Subcutaneous abdominal adipose tissue (tissue), 5 donors: Measurements from ENCODE around the gene TCF12.

ENCODE experiments used
- H3K27ac ChIP-seq: one replicate; pipeline ENCODE4 v1.7.0; 2013; ENCODE audit warnings: low read depth, mild to moderate bottlenecking, inconsistent platforms, low read length, moderate library complexity
- H3K27me3 ChIP-seq, 5 donors: one replicate each; pipeline ENCODE4 v1.7.0; 2013; ENCODE audit warnings: low read length in 5 of 5, inconsistent platforms in 1 of 5; ENCODE audit not compliant: control insufficient read depth in 5 of 5, insufficient read depth in 4 of 5
- H3K36me3 ChIP-seq, 5 donors: one replicate each; pipeline ENCODE4 v1.7.0; 2013; ENCODE audit warnings: low read length in 5 of 5; ENCODE audit not compliant: control insufficient read depth in 5 of 5, insufficient read depth in 5 of 5
- H3K4me1 ChIP-seq, 5 donors: one replicate each; pipeline ENCODE4 v1.7.0; 2013; ENCODE audit warnings: low read length in 5 of 5, mild to moderate bottlenecking in 3 of 5, moderate library complexity in 1 of 5; ENCODE audit not compliant: control insufficient read depth in 5 of 5, insufficient read depth in 5 of 5
- H3K4me3 ChIP-seq, 5 donors: one replicate each; pipeline ENCODE4 v1.7.0; 2013; ENCODE audit warnings: low read length in 5 of 5, low read depth in 1 of 5
- H3K9ac ChIP-seq, 5 donors: one replicate each; pipeline ENCODE4 v1.7.0; 2013; ENCODE audit warnings: low read length in 5 of 5, mild to moderate bottlenecking in 4 of 5, moderate library complexity in 3 of 5
- H3K9me3 ChIP-seq, 5 donors: one replicate each; pipeline ENCODE4 v1.7.0; 2013; ENCODE audit warnings: low read length in 5 of 5; ENCODE audit not compliant: control insufficient read depth in 5 of 5
- donor health status: healthy.
- donor health status: healthy.
- donor health status: healthy.
- donor health status: healthy.
- donor health status: healthy.

The TCF12 gene

DNA sequence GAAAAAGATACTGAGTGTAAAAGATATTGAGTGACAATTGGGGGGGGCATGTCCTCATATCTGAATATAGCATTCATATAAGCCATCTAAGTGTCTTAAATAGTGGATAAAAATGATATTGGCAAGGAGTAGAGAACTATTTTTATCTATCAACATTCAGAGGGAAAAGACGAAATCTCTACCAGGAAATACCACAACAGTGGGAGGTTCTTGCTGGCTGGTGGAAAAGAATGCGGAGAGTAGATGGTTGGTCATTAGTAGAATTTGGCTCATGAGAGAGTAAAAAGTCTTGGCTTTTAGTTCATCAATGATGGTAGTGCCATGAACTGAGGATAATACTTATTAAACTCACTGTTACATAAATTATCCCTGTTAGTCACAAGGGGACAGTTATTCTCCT, 4.8 kb upstream of the TCF12 start:
- H3K9me3 ChIP-seq: no peaks in the 10 kb centered on the region
- H3K36me3 ChIP-seq: no peaks in the 10 kb centered on the region
- peaks cover 5 to 22% (median 18%) of the 10 kb centered on the region in 5 donors for H3K4me1 ChIP-seq
- no peak overlapping the region for H3K4me3 ChIP-seq
- no peak overlapping the region for H3K27ac ChIP-seq
- H3K9ac ChIP-seq: no peak overlapping the region
- no peaks in the 10 kb centered on the region for H3K27me3 ChIP-seq

DNA sequence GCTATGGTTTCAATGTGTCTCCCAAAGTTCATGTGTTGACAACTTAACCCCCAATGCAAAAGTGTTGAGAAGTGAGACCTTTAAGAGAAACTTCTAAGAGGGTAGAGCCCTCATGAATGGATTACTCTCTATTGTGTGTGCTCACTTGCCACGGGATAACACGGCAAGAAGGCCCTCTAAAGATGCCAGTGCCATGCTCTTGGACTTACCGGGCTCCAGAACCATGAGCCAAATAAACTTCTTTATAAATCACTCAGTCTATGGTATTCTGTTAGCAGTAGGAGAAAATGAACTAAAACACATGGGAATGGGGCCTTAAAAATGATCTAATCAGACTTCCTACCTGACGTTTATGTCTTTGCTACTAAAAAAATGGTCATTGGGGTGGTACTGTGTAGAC, 2.6 kb upstream of the TCF12 start:
- H3K9me3 ChIP-seq: no peaks in the 10 kb centered on the region

DNA sequence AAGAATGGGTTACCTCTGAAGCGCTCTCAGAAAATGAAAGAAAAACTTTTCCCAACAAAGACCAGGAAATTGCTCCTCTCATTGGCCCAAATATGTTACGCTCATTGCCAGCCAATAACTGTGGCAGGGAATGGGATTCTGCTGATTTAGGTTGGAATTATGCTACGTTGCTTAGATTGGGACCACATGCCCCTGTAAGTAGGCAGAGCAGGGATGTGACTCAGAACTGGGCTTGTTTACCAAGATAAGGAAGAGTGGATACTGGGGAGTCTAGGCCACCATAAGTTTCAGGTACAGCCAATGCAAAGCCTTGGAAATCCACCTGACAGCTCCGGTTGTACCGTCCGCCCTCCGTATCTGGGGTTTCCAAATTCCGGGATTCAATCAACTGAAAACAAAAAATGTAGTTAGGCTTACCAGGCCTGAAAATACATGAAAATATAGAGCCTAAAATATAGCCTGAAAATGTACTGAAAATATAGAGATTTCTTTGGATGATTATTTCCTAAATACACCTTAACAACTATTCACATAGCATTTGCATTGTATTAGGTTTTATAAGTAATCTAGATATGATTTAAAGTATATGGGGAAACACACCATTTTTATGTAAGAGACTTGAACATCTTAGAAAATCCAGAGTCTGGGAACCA, 1.5 kb upstream of the TCF12 start:
- H3K9ac ChIP-seq: peak overlapping the region; percentile 35 to 98 (median 96)
- H3K4me3 ChIP-seq: peak overlapping the region; percentile 86 to 92 (median 89)
- H3K4me1 ChIP-seq: peaks cover 5 to 34% (median 32%) of the 10 kb centered on the region in 5 donors
- no peaks in the 10 kb centered on the region for H3K9me3 ChIP-seq
- no peaks in the 10 kb centered on the region for H3K36me3 ChIP-seq
- H3K27me3 ChIP-seq: no peaks in the 10 kb centered on the region
- H3K27ac ChIP-seq: peak overlapping the region; percentile 93

More for the DNA sequence above, 2.6 kb upstream of the TCF12 start:
- H3K27ac ChIP-seq: no peak overlapping the region
- H3K4me1 ChIP-seq: peaks cover 5 to 33% (median 32%) of the 10 kb centered on the region in 5 donors
- no peak overlapping the region for H3K4me3 ChIP-seq
- H3K9ac ChIP-seq: no peak overlapping the region
- H3K27me3 ChIP-seq: no peaks in the 10 kb centered on the region
- no peaks in the 10 kb centered on the region for H3K36me3 ChIP-seq

DNA sequence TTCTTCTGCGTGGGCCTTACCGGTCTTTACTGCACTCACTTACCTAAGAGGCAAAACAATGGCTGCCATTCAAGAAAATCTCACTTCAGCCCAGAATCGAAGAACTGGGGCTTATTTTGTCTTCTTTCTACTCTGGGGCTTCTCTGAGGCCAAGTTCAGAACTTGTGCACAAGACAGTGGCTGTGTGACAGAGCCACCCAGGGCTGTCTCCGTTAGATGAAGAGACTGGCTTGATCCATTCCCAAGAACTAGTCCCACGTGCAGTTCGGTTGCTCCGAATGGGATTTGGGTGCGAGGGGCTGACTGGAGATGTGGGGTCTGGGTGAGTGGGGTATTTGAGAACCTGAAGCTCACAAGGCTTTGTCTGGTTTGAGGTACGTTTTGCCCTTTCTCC, 795 bp upstream of the TCF12 start:
- Histone ChIP-seq H3K27ac (peak overlapping the region; percentile 93), H3K36me3 (no peaks in the 10 kb centered on the region), H3K9me3 (no peaks in the 10 kb centered on the region), H3K27me3 (no peaks in the 10 kb centered on the region), H3K4me1 (peaks cover 5 to 34% (median 32%) of the 10 kb centered on the region in 5 donors), H3K4me3 (peak overlapping the region; percentile 86 to 92 (median 89)), H3K9ac (peak overlapping the region; percentile 35 to 98 (median 96))

DNA sequence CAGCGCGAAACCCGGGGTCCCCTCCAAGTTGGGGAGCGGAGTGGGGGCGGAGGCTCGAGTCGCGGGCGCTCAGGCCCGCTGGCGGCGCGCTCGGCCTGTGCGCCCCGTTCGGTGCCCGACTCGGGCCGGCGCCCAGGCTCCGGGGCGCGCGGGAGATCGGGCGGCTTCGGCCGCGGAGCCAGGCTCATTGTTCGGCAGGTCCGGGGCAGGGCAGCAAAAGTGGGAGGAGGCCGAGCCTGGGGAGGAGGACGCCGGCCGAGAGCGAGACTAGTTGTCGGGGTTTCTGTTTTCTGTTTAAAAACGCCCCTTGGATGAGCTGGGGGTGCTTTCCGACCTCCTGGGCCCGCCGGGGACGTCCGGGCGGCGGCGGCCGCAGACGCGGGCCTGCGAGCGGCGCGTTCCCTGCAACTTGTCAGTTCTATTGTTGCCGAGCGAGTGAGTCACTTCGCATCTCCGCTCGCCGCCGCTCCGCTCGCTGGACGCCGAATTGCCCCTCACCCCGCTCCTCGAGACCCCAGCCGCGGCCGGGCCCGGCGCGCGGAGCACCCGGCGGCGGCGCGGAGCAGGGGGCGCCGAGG, 676 bp downstream of the TCF12 start:
- H3K4me1 ChIP-seq: peaks cover 2 to 31% (median 28%) of the 10 kb centered on the region in 5 donors
- H3K27me3 ChIP-seq: no peaks in the 10 kb centered on the region
- peak overlapping the region; percentile 29 to 92 (median 87) for H3K4me3 ChIP-seq
- H3K9ac ChIP-seq: peak overlapping the region; percentile 40 to 97 (median 95)
- H3K27ac ChIP-seq: peak overlapping the region; percentile 93
- no peaks in the 10 kb centered on the region for H3K9me3 ChIP-seq
- H3K36me3 ChIP-seq: peaks cover 0 to 2% (median 0%) of the 10 kb centered on the region in 5 donors

DNA sequence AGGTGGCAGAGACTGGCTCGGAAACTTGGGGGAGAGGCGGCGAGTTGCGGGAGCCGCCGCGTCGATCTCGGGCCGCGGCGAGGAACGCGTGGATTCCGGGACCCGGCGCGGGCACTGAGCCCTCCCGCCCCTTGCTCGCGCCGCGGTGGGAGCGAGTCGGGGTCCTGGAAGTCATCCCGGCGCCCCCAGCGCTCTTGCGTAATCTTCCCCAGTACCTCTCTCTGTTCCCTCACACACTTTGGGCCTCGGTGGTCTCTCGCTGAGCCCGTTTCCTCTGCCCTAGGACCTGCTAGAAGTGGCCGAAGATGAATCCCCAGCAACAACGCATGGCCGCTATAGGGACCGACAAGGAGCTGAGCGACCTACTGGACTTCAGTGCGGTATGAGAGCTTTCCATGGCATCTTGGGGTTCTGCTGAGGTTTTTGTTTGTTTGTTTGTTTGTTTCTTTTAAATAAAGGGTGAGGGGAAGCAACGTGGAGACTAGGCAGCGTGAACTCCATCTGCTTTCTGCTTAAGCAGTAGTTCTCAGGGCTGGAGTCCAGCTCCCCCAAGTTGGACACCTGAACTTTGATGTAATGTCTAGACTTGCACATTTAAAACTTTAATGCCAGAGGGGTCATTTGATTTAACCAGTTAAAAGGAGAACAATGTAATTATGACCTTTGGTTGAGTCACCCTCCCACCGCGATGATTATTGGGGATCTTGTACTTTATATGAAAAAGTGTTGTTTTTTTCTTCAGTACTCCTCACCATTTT, 1.3 kb downstream of the TCF12 start:
- H3K9me3 ChIP-seq: no peaks in the 10 kb centered on the region
- H3K36me3 ChIP-seq: peaks cover 0 to 7% (median 0%) of the 10 kb centered on the region in 5 donors
- peak overlapping the region; percentile 86 to 92 (median 87) for H3K4me3 ChIP-seq
- no peaks in the 10 kb centered on the region for H3K27me3 ChIP-seq
- peaks cover 2 to 31% (median 28%) of the 10 kb centered on the region in 5 donors for H3K4me1 ChIP-seq
- peak overlapping the region; percentile 93 for H3K27ac ChIP-seq
- peak overlapping the region; percentile 30 to 97 (median 95) for H3K9ac ChIP-seq

DNA sequence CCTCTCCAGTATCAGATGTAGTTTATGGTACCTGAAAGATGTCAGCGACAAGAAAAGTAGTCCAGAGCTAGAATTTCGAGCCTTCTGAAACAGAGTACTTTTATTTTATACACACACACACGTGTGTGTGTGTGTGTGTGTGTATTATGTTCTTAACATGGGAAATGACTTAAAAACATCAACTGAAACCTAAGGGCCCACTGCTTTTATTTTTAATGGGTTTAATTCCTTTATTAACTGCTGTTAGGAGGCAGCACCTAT, 1.9 kb downstream of the TCF12 start:
- H3K9ac ChIP-seq: peak overlapping the region; percentile 30 to 97 (median 95)
- H3K4me1 ChIP-seq: peaks cover 2 to 31% (median 28%) of the 10 kb centered on the region in 5 donors
- H3K27ac ChIP-seq: no peak overlapping the region
- H3K4me3 ChIP-seq: peak overlapping the region; percentile 86 to 92 (median 87)
- H3K9me3 ChIP-seq: no peaks in the 10 kb centered on the region
- H3K27me3 ChIP-seq: no peaks in the 10 kb centered on the region
- peaks cover 0 to 7% (median 0%) of the 10 kb centered on the region in 5 donors for H3K36me3 ChIP-seq

DNA sequence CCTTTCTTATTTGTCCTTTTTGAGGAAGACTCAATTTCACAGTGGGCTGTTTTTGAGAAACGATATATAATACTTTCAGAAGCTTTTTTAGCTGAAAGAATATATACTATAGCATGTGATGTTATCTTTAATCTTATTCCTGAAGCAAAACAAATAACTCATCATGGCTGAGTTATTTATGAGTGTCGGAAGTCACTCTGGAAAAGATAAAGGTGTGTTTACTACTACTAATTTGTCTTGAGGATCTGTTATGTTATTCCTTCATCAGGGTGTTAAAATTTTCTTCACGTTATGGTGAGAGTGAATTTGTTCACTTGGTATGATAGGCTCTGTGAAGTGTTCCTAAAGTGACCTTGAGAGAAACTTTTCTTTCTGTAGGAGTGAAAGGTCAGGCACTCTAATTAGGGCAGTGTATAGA, 4.7 kb downstream of the TCF12 start:
- Histone ChIP-seq H3K36me3 (peaks cover 0 to 7% (median 3%) of the 10 kb centered on the region in 5 donors), H3K27ac (no peak overlapping the region), H3K4me1 (peaks cover 0 to 17% (median 16%) of the 10 kb centered on the region in 5 donors), H3K27me3 (no peaks in the 10 kb centered on the region), H3K4me3 (no peak overlapping the region), H3K9ac (no peak overlapping the region), H3K9me3 (no peaks in the 10 kb centered on the region)

DNA sequence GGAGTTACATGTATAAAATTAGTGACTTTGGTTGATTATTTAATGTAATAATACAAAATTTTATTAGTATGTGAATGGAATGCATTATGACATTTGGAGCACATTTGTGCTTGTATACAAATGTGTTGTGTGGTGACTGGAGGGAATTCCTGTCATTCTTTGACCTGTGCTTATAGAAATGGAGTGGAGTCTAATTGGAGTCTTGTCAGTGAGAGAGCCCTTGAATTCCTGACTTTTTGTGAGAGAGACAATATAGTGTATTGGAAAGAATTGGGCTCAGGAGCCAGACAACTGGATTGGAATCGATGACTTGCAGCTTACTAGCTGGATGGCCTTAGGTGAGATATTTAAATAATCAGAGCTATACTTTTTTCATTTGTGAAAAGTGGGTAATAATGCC, 9.4 kb downstream of the TCF12 start:
- H3K27me3 ChIP-seq: no peaks in the 10 kb centered on the region
- no peak overlapping the region for H3K4me3 ChIP-seq
- H3K9me3 ChIP-seq: no peaks in the 10 kb centered on the region
- H3K36me3 ChIP-seq: peaks cover 0 to 7% (median 3%) of the 10 kb centered on the region in 5 donors
- H3K4me1 ChIP-seq: peaks cover 3 to 41% (median 24%) of the 10 kb centered on the region in 5 donors
- H3K9ac ChIP-seq: no peak overlapping the region
- no peak overlapping the region for H3K27ac ChIP-seq

DNA sequence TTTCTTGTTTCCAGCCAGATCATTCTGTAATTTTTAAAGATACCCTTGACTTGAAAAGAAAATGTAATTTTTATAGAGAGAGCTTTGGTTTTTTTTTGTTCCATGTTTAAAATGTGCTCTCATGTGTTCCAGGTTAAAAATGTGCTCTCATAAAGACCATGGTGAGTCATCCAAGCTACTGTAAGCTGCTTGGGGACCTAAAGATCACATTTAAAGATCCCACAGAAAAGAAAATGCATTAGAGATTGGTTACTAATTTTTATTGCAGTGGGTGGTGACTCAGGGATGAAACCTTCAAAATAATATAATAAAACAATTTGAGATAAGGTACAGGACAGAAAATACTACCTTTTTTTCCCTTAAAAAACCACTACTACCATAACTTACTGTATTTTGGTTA, 11.0 kb downstream of the TCF12 start:
- no peak overlapping the region for H3K9ac ChIP-seq
- peaks cover 3 to 41% (median 23%) of the 10 kb centered on the region in 5 donors for H3K4me1 ChIP-seq
- no peak overlapping the region for H3K27ac ChIP-seq
- no peaks in the 10 kb centered on the region for H3K9me3 ChIP-seq
- H3K4me3 ChIP-seq: no peak overlapping the region
- no peaks in the 10 kb centered on the region for H3K27me3 ChIP-seq
- H3K36me3 ChIP-seq: peaks cover 0 to 4% (median 3%) of the 10 kb centered on the region in 5 donors
